ENCODE results near the gene GLP1R. TPM values are rescaled to one million over a fixed set of nuclear protein-coding genes. Genes with fewer than 3 reads are reported as not detected.

Gene GLP1R
- total and polyA plus RNA-seq, 2 of the 4 experiments (the other 2 are of a cell fraction): not detected

DNA sequence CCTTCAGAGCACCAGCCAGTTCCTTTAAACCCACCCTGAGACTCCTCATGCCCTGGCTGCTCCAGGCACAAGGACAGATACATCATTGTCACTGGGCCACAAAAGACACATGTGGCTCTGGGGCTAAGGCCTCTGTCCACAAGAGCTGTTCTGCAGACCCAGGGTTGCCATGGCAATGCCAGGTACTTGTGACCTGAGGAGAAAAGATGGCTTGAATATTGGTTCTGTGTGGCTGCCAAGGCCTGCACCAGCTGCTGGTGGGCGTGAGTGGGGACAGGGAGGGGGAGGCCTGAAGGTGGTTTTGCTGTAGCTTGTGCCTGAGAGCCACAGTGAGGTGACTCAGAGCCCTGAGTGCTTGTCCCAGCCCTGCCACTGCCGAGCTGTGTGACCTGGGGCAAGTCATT lies 34.7 kb downstream of the GLP1R start:
- Histone ChIP-seq H3K4me2 (ENCODE audit: low read depth, low read length) (no peak overlapping the region), H2BK15ac (ENCODE audit: low read depth, low read length) (no peak overlapping the region), H2BK120ac (ENCODE audit: low read depth, low read length) (no peak overlapping the region), H2AK5ac (ENCODE audit: low read depth, low read length) (no peak overlapping the region), H2BK20ac (ENCODE audit: low read depth, low read length) (no peak overlapping the region), H3K4ac (ENCODE audit: low read depth, low read length) (no peak overlapping the region), H3K27ac (ENCODE audit: insufficient read depth, low read length) (no peak overlapping the region), H3K9ac (ENCODE audit: low read depth, low read length) (no peak overlapping the region), H3K23ac (ENCODE audit: low read depth, low read length) (no peak overlapping the region), H4K5ac (ENCODE audit: low read depth, low read length) (no peak overlapping the region), H3K4me1 (ENCODE audit: control insufficient read depth, insufficient read depth, low read length) (no peaks in the 10 kb centered on the region), H3K9me3 (ENCODE audit: control insufficient read depth, insufficient read depth, low read length) (no peaks in the 10 kb centered on the region), H3K14ac (replicated peaks; ENCODE audit: low read depth, low read length) (no peak overlapping the region), H4K20me1 (ENCODE audit: insufficient read depth, low read length) (no peaks in the 10 kb centered on the region), H3K18ac (ENCODE audit: low read depth, low read length) (no peak overlapping the region), H4K91ac (ENCODE audit: insufficient read depth, low read depth, low read length) (no peak overlapping the region), H2AFZ (replicated peaks; ENCODE audit: low read length, poor library complexity) (no peak overlapping the region), H3K56ac (ENCODE audit: extremely low read depth, insufficient read depth, low read length) (no peak overlapping the region), H3K9me1 (ENCODE audit: insufficient read depth, low read length) (no peaks in the 10 kb centered on the region), H3K79me1 (ENCODE audit: low read depth in 1 of 2, low read length in 2 of 2) (no peaks in the 10 kb centered on the region), H2AK9ac (replicated peaks; ENCODE audit: low read depth, low read length, poor library complexity) (no peak overlapping the region), H3K27me3 (ENCODE audit: control insufficient read depth, insufficient read depth, low read length) (peaks cover 4% of the 10 kb centered on the region; the same call in 1 of the 2 replicates), H3K36me3 (ENCODE audit: control insufficient read depth, insufficient read depth, low read length) (no peaks in the 10 kb centered on the region), H4K8ac (ENCODE audit: low read depth in 2 of 2, low read length in 2 of 2) (no peak overlapping the region), H2BK5ac (ENCODE audit: low read depth, low read length, poor library complexity, severe bottlenecking) (no peak overlapping the region), H3K4me3 (ENCODE audit: insufficient read depth, low read depth, low read length) (no peak overlapping the region)
- ATAC-seq (ENCODE audit: low read depth): no peak
- DNase-seq: no peak
- no CpG with 5 or more reads among the region's 2 CpGs for WGBS, 2 experiments (ENCODE audit: extremely low coverage in 2 of 2, insufficient read length in 1 of 2)
- POLR2A ChIA-PET (ENCODE audit: unreplicated experiment): no interaction called here
- dilution Hi-C loops (cut with HindIII; ENCODE audit: low sequenced_read_pairs, unreplicated experiment): no loop called here
- in situ Hi-C loops (cut with MboI; ENCODE audit: low sequenced_read_pairs): no loop called here
- BruUV-seq (replicated peaks): no TSS peak
- intact Hi-C loops (cut with micrococcal nuclease): no loop called here
- CTCF ChIA-PET: no interaction called here
- no peak for TF ChIP-seq NFE2L2 (IDR thresholded peaks at IDR 0.05; ENCODE audit: low read depth, low read length)
